NCI-H526 treated with DMSO at 0.1 percent for 48 hours (cell line): ENCODE measurements around the gene ELF1.
A peak's percentile ranks its signal among the peaks of the same experiment; 100 is the strongest.

Experiments
- DNase-seq: peaks from one replicate; lab custom pipeline; 2025; lab: John Stamatoyannopoulos, UW

ELF1 gene

GRCh38 chr13:41019011-41019487, at the start of gene ELF1:
TSS of gene ELF1 (minus strand) at chr13:41019316. CDS start at chr13:40982054, 37,262 bp downstream.
- DNase-seq = peak; percentile 96

GRCh38 chr13:41065078-41065477, 46.0 kb upstream of the ELF1 start:
- no peak for DNase-seq

GRCh38 chr13:41064493-41064892, 45.4 kb upstream of the ELF1 start:
- DNase-seq = no peak

GRCh38 chr13:41061914-41062837, 43.1 kb upstream of the ELF1 start:
- DNase-seq = peak; percentile 64

GRCh38 chr13:41061075-41061913, 42.2 kb upstream of the ELF1 start, which contains the start of gene WBP4:
TSS of gene WBP4 (plus strand) at chr13:41061509. CDS start at chr13:41061674, 165 bp downstream.
- DNase-seq = peak; percentile 98

GRCh38 chr13:41060724-41061074, 41.6 kb upstream of the ELF1 start:
- peak; percentile 93 for DNase-seq

- peak; percentile 95 for DNase-seq
These were observed 41.1 kb upstream of the ELF1 start for GRCh38 chr13:41060082-41060723.

- peak; percentile 80 for DNase-seq
These were observed 40.5 kb upstream of the ELF1 start for GRCh38 chr13:41059456-41060081.

GRCh38 chr13:41058295-41059070, 39.4 kb upstream of the ELF1 start:
- DNase-seq = no peak

- no peak for DNase-seq
These were observed 38.0 kb upstream of the ELF1 start for GRCh38 chr13:41056826-41057711.

GRCh38 chr13:41056194-41056593, 37.1 kb upstream of the ELF1 start:
- no peak for DNase-seq

GRCh38 chr13:41054919-41055619, 36.0 kb upstream of the ELF1 start:
- no peak for DNase-seq

- DNase-seq = peak; percentile 70
These were observed 35.2 kb upstream of the ELF1 start for GRCh38 chr13:41054212-41054877.

- DNase-seq = no peak
These were observed 34.3 kb upstream of the ELF1 start for GRCh38 chr13:41053384-41053826.

GRCh38 chr13:41052441-41052840, 33.3 kb upstream of the ELF1 start:
- no peak for DNase-seq

GRCh38 chr13:41049480-41050440, 30.6 kb upstream of the ELF1 start:
- DNase-seq = no peak

- DNase-seq = no peak
These were observed 29.5 kb upstream of the ELF1 start for GRCh38 chr13:41048640-41049039.
